ENCODE data around the gene SLC31A1. TPM values are rescaled to one million over a fixed set of nuclear protein-coding genes. Genes with fewer than 3 reads are reported as not detected.

Gene SLC31A1
- total and polyA plus RNA-seq, 2 of the 13 experiments (the other 11 are each of a cell fraction or from before 2014, with no cell fraction given) = 62.9 to 70.0 TPM

DNA sequence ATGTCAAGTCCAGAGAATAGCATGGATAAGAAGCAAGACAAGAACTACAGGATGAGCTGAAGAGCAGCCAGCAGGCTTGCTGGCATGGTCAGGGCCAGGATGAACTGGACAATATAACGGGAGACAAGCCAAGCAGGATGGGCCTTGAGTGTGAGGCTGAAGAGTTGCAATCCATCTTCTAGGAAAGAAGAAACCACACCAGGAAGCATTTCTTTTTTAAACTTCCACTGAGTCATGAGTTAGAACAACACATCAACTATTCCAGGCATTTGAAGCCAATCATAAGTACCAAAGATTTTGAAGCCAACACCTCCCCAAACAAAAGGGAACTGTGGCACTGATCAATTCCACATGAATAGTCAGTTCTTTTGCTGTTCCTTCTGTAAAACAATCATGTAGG, 43.3 kb upstream of the SLC31A1 start (continued):
- TF ChIP-seq, protein P1, sequence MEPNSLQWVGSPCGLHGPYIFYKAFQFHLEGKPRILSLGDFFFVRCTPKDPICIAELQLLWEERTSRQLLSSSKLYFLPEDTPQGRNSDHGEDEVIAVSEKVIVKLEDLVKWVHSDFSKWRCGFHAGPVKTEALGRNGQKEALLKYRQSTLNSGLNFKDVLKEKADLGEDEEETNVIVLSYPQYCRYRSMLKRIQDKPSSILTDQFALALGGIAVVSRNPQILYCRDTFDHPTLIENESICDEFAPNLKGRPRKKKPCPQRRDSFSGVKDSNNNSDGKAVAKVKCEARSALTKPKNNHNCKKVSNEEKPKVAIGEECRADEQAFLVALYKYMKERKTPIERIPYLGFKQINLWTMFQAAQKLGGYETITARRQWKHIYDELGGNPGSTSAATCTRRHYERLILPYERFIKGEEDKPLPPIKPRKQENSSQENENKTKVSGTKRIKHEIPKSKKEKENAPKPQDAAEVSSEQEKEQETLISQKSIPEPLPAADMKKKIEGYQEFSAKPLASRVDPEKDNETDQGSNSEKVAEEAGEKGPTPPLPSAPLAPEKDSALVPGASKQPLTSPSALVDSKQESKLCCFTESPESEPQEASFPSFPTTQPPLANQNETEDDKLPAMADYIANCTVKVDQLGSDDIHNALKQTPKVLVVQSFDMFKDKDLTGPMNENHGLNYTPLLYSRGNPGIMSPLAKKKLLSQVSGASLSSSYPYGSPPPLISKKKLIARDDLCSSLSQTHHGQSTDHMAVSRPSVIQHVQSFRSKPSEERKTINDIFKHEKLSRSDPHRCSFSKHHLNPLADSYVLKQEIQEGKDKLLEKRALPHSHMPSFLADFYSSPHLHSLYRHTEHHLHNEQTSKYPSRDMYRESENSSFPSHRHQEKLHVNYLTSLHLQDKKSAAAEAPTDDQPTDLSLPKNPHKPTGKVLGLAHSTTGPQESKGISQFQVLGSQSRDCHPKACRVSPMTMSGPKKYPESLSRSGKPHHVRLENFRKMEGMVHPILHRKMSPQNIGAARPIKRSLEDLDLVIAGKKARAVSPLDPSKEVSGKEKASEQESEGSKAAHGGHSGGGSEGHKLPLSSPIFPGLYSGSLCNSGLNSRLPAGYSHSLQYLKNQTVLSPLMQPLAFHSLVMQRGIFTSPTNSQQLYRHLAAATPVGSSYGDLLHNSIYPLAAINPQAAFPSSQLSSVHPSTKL (CRISPR knock-in tag; IDR thresholded peaks at IDR 0.05) = no peak
- TF ChIP-seq MLLT10 (CRISPR knock-in tag; IDR thresholded peaks at IDR 0.05) = no peak

DNA sequence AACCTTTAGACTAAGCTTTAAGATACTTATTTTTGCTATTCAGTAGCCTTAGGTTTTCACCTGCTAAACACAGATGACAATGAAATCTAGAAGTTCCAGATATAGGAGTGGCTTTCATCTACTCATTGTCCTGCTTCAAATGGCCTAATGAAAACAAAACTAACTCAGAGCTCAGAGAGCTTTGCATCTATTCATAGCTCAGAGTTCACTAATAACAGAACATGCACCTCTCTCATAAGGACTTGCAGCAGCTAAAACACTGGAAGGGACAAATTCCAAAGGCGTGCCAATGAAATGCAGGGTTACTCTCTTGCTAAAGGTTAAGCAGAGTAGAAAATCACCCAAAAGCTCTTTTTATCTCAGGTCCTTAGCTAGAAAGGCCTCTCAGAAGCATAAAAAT, 41.5 kb upstream of the SLC31A1 start:
- WGBS (ENCODE audit: low lambda C conversion rate) = 95% methylated on average over 1 of the region's 1 CpG
- Histone ChIP-seq H2AFZ (ENCODE audit: low read length) (no peak overlapping the region), H3K36me3 (replicated peaks in 1 of 2; ENCODE audit: control insufficient read depth in 1 of 2, insufficient read depth in 2 of 2, low read length in 2 of 2) (peaks cover 14 to 77% of the 10 kb centered on the region in 2 experiments), H4K20me1 (ENCODE audit: insufficient read depth, low read length) (no peaks in the 10 kb centered on the region), H3K4me1 (ENCODE audit: insufficient read depth, low read length) (no peaks in the 10 kb centered on the region), H3K27ac (ENCODE audit: extremely low read length, insufficient read depth, low read length) (no peak overlapping the region), H3K79me2 (ENCODE audit: insufficient read depth, low read length) (no peaks in the 10 kb centered on the region), H3K4me2 (ENCODE audit: low read depth, low read length) (no peak overlapping the region), H3K9me3 (ENCODE audit: low read length) (no peaks in the 10 kb centered on the region), H3K9ac (ENCODE audit: insufficient read depth, low read depth, low read length) (no peak overlapping the region), H3K4me3 (replicated peaks in 1 of 3; ENCODE audit: insufficient read depth in 1 of 3, low read depth in 2 of 3, low read length in 3 of 3) (no peak overlapping the region), H3K27me3 (ENCODE audit: control insufficient read depth in 1 of 2, insufficient read depth in 2 of 2, low read length in 2 of 2) (no peaks in the 10 kb centered on the region)
- intact Hi-C loops (cut with micrococcal nuclease; ENCODE audit: unreplicated experiment) = no loop called here
- BruUV-seq (replicated peaks) = no TSS peak
- ChIA-PET POLR2A (no interaction called here), CTCF (ENCODE audit: low intra/inter-chr PET ratio, low total read pairs) (no interaction called here)
- in situ Hi-C loops (cut with HindIII; ENCODE audit: extremely low pct_ligation_motif_present, low pct_unique_long_range_greater_than_20kb) = no loop called here
- ATAC-seq (no peak), DNase-seq (ENCODE audit: low spot score) (no peak), FAIRE-seq (no peak)
- no peak for TF ChIP-seq SP4 (CRISPR knock-in tag; IDR thresholded peaks at IDR 0.05)
- no peak for TF ChIP-seq KDM5B (CRISPR knock-in tag; IDR thresholded peaks at IDR 0.05; ENCODE audit: borderline replicate concordance)
- TF ChIP-seq PHF21A (CRISPR knock-in tag; IDR thresholded peaks at IDR 0.05) = no peak
- no peak for TF ChIP-seq ZNF17 (CRISPR knock-in tag; IDR thresholded peaks at IDR 0.05)
- no peak for TF ChIP-seq HMGA1 (CRISPR knock-in tag; conservative IDR thresholded peaks at IDR 0.05)
- no peak for TF ChIP-seq SIN3A (IDR thresholded peaks at IDR 0.05; ENCODE audit: borderline replicate concordance, low read depth, low read length)
- TF ChIP-seq ZNF230 (CRISPR knock-in tag; IDR thresholded peaks at IDR 0.05) = no peak
- TF ChIP-seq, protein P2, sequence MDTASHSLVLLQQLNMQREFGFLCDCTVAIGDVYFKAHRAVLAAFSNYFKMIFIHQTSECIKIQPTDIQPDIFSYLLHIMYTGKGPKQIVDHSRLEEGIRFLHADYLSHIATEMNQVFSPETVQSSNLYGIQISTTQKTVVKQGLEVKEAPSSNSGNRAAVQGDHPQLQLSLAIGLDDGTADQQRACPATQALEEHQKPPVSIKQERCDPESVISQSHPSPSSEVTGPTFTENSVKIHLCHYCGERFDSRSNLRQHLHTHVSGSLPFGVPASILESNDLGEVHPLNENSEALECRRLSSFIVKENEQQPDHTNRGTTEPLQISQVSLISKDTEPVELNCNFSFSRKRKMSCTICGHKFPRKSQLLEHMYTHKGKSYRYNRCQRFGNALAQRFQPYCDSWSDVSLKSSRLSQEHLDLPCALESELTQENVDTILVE (CRISPR knock-in tag; IDR thresholded peaks at IDR 0.05) = no peak
- TF ChIP-seq, protein P3, sequence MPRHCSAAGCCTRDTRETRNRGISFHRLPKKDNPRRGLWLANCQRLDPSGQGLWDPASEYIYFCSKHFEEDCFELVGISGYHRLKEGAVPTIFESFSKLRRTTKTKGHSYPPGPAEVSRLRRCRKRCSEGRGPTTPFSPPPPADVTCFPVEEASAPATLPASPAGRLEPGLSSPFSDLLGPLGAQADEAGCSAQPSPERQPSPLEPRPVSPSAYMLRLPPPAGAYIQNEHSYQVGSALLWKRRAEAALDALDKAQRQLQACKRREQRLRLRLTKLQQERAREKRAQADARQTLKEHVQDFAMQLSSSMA (CRISPR knock-in tag; IDR thresholded peaks at IDR 0.05) = no peak
- TF ChIP-seq, protein P4, sequence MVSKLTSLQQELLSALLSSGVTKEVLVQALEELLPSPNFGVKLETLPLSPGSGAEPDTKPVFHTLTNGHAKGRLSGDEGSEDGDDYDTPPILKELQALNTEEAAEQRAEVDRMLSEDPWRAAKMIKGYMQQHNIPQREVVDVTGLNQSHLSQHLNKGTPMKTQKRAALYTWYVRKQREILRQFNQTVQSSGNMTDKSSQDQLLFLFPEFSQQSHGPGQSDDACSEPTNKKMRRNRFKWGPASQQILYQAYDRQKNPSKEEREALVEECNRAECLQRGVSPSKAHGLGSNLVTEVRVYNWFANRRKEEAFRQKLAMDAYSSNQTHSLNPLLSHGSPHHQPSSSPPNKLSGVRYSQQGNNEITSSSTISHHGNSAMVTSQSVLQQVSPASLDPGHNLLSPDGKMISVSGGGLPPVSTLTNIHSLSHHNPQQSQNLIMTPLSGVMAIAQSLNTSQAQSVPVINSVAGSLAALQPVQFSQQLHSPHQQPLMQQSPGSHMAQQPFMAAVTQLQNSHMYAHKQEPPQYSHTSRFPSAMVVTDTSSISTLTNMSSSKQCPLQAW (CRISPR knock-in tag; IDR thresholded peaks at IDR 0.05) = no peak
- no peak for TF ChIP-seq PAF1 (CRISPR knock-in tag; IDR thresholded peaks at IDR 0.05)

Measured in HepG2 (cell line).